H1 (cell line): Measurements from ENCODE around the gene SBNO1. TPM values are rescaled to one million over a fixed set of nuclear protein-coding genes. Genes with fewer than 3 reads are reported as not detected.

ENCODE experiments used
- CTCF ChIA-PET: fragments of 300-600 bp; sonication (Branson Sonifier 250); formaldehyde crosslinking; loops from one replicate; lab custom pipeline; 2021; ENCODE audit not compliant: partially characterized antibody; lab: Charles Lee
- POLR2A ChIA-PET: fragments of 300-600 bp; sonication (Branson Sonifier 250); formaldehyde crosslinking; loops from one replicate; lab custom pipeline; 2021; ENCODE audit warnings: inconsistent platforms; ENCODE audit not compliant: partially characterized antibody; lab: Charles Lee
- DNase-seq, 2 experiments: peaks; one replicate each; pipeline versions ENCODE4 v3.0.0 to v3.0.0-alpha.2; 2010 to 2022; ENCODE audit warnings: low spot score in 2 of 2, low read depth in 1 of 2, mixed read lengths in 1 of 2
- FAIRE-seq: peaks from 2 replicates; lab custom pipeline; 2011; peaks lifted over from hg19 to GRCh38; lab: Jason Lieb, UNC
- H2AFZ ChIP-seq: 2 replicates; pipeline ENCODE4 v1.8.1; 2012; ENCODE audit warnings: low read length, inconsistent platforms
- H2AK5ac ChIP-seq: 2 replicates; pipeline ENCODE4 v1.6.1; 2013; ENCODE audit warnings: low read depth, low read length
- H2BK120ac ChIP-seq: replicated peaks from 2 replicates; pipeline ENCODE3; 2013; ENCODE audit warnings: low read depth, low read length, inconsistent platforms
- H2BK12ac ChIP-seq: 2 replicates; pipeline ENCODE4 v1.6.1; 2013; ENCODE audit warnings: low read depth, low read length
- H2BK15ac ChIP-seq: 2 replicates; pipeline ENCODE4 v1.6.1; 2013; ENCODE audit warnings: low read length
- H2BK20ac ChIP-seq: 2 replicates; pipeline ENCODE4 v1.6.1; 2013; ENCODE audit warnings: low read length
- H2BK5ac ChIP-seq: 2 replicates; pipeline ENCODE4 v1.6.1; 2013; ENCODE audit warnings: low read depth, low read length
- H3K14ac ChIP-seq: 2 replicates; pipeline ENCODE4 v1.6.1; 2013; ENCODE audit warnings: inconsistent platforms; ENCODE audit not compliant: insufficient read length
- H3K18ac ChIP-seq: 2 replicates; pipeline ENCODE4 v1.6.1; 2013; ENCODE audit warnings: low read length; ENCODE audit errors: extremely low read depth
- H3K23ac ChIP-seq: 2 replicates; pipeline ENCODE4 v1.6.1; 2013; ENCODE audit warnings: inconsistent platforms; ENCODE audit not compliant: insufficient read length
- H3K23me2 ChIP-seq: 2 replicates; pipeline ENCODE4 v1.6.1; 2013; ENCODE audit warnings: low read depth, low read length
- H3K27ac ChIP-seq: 2 replicates; pipeline ENCODE4 v1.6.1; 2011; ENCODE audit warnings: low read depth, low read length, inconsistent platforms
- H3K27me3 ChIP-seq, 4 experiments: replicated peaks in 1 of 4; 1 replicate in 1 of 4; 2 replicates in 3 of 4; pipeline versions ENCODE4 v1.6.1 to v1.8.1; 2011 to 2013; ENCODE audit warnings: low read length in 3 of 4, mild to moderate bottlenecking in 3 of 4, inconsistent platforms in 2 of 4, mixed read lengths in 2 of 4, moderate library complexity in 1 of 4; ENCODE audit not compliant: control insufficient read depth in 3 of 4, insufficient read depth in 3 of 4; ENCODE audit errors: extremely low read depth in 1 of 4
- H3K36me3 ChIP-seq, 4 experiments: 2 replicates each; pipeline versions ENCODE4 v1.6.1 to v1.8.1; 2011 to 2013; ENCODE audit warnings: mild to moderate bottlenecking in 4 of 4, low read length in 3 of 4, moderate library complexity in 2 of 4, control low read depth in 1 of 4, inconsistent platforms in 1 of 4; ENCODE audit not compliant: insufficient read depth in 4 of 4, control insufficient read depth in 2 of 4
- H3K4ac ChIP-seq: replicated peaks from 2 replicates; pipeline ENCODE3; 2013; ENCODE audit warnings: low read length, low read depth, mixed read lengths, inconsistent platforms; ENCODE audit not compliant: insufficient read length
- H3K4me1 ChIP-seq, 4 experiments: replicated peaks in 1 of 4; 1 replicate in 1 of 4; 2 replicates in 3 of 4; pipeline versions ENCODE4 v1.6.1 to v1.8.1; 2011 to 2013; ENCODE audit warnings: low read length in 3 of 4, inconsistent platforms in 2 of 4, mixed read lengths in 1 of 4; ENCODE audit not compliant: insufficient read depth in 4 of 4, control insufficient read depth in 3 of 4
- H3K4me2 ChIP-seq, 2 experiments: 2 replicates each; pipeline versions ENCODE4 v1.6.1 to v1.8.1; 2011 to 2013; ENCODE audit warnings: low read depth in 2 of 2, low read length in 2 of 2, control low read depth in 1 of 2, inconsistent platforms in 1 of 2, mild to moderate bottlenecking in 1 of 2; ENCODE audit not compliant: insufficient read depth in 1 of 2
- H3K4me3 ChIP-seq, 4 experiments: fragments of 200-600, 300-600 bp in 1 of 4; sonication (generic), shearing (Covaris generic), sonication (Bioruptor Twin) in 1 of 4; 2 replicates each; pipeline versions ENCODE4 v1.5.1 to v1.8.1; 2011 to 2016; ENCODE audit warnings: low read length in 4 of 4, low read depth in 3 of 4, control low read depth in 2 of 4, inconsistent platforms in 2 of 4, mild to moderate bottlenecking in 2 of 4, mixed read lengths in 1 of 4, moderate library complexity in 1 of 4; ENCODE audit not compliant: insufficient read depth in 2 of 4; ENCODE audit errors: extremely low read depth in 1 of 4
- H3K56ac ChIP-seq: replicated peaks from 2 replicates; pipeline ENCODE3; 2013; ENCODE audit warnings: low read depth, mild to moderate bottlenecking, mixed read lengths, low read length, inconsistent platforms; ENCODE audit not compliant: insufficient read length
- H3K79me1 ChIP-seq: 2 replicates; pipeline ENCODE4 v1.6.1; 2013; ENCODE audit warnings: low read depth, low read length, control low read depth
- H3K79me2 ChIP-seq, 2 experiments: 2 replicates each; pipeline versions ENCODE4 v1.6.1 to v1.8.1; 2012 to 2013; ENCODE audit warnings: low read length in 2 of 2, mild to moderate bottlenecking in 2 of 2, inconsistent platforms in 1 of 2; ENCODE audit not compliant: insufficient read depth in 2 of 2, control insufficient read depth in 1 of 2
- H3K9ac ChIP-seq, 4 experiments: replicated peaks in 1 of 4; 1 replicate in 1 of 4; 2 replicates in 3 of 4; pipeline versions ENCODE4 v1.6.1 to v1.8.1; 2011 to 2013; ENCODE audit warnings: low read depth in 3 of 4, low read length in 3 of 4, control low read depth in 2 of 4, mild to moderate bottlenecking in 2 of 4, moderate library complexity in 2 of 4, inconsistent platforms in 1 of 4; ENCODE audit errors: extremely low read depth in 1 of 4
- H3K9me3 ChIP-seq, 2 experiments: 2 replicates each; pipeline versions ENCODE4 v1.6.1 to v1.8.1; 2012 to 2013; ENCODE audit warnings: mild to moderate bottlenecking in 2 of 2, moderate library complexity in 2 of 2, control low read depth in 1 of 2, inconsistent platforms in 1 of 2, low read depth in 1 of 2, low read length in 1 of 2, mixed read lengths in 1 of 2; ENCODE audit not compliant: insufficient read depth in 2 of 2
- H4K20me1 ChIP-seq, 2 experiments: replicated peaks in 1 of 2; 2 replicates each; pipeline versions ENCODE3 to v1.8.1; 2011 to 2013; ENCODE audit warnings: inconsistent platforms in 2 of 2, low read length in 2 of 2, mild to moderate bottlenecking in 1 of 2; ENCODE audit not compliant: insufficient read depth in 2 of 2, control insufficient read depth in 1 of 2
- H4K5ac ChIP-seq: 2 replicates; pipeline ENCODE4 v1.6.1; 2013; ENCODE audit warnings: low read length, low read depth, mixed read lengths, inconsistent platforms; ENCODE audit not compliant: insufficient read length
- H4K8ac ChIP-seq: 2 replicates; pipeline ENCODE4 v1.8.0; 2013; ENCODE audit warnings: mild to moderate bottlenecking, moderate library complexity, low read length, inconsistent platforms; ENCODE audit not compliant: insufficient read depth; ENCODE audit errors: extremely low read depth
- H4K91ac ChIP-seq: replicated peaks from 2 replicates; pipeline ENCODE3; 2013; ENCODE audit warnings: low read length, mixed read lengths, inconsistent platforms; ENCODE audit not compliant: insufficient read length
- ASH2L ChIP-seq: fragments of 200-600, 300-600 bp; sonication (generic); IDR thresholded peaks from one replicate; pipeline ENCODE4 v1.7.1; 2017; ENCODE audit warnings: low read length
- BCL11A ChIP-seq, 2 experiments: IDR thresholded peaks; one replicate each; pipeline ENCODE4 v1.6.1; 2011; ENCODE audit warnings: low read depth in 2 of 2, low read length in 2 of 2, mild to moderate bottlenecking in 2 of 2
- HDAC6 ChIP-seq: IDR thresholded peaks from one replicate; pipeline ENCODE4 v1.7.1; 2012; ENCODE audit warnings: low read depth, mild to moderate bottlenecking, inconsistent platforms, low read length, moderate library complexity
- JUND ChIP-seq: IDR thresholded peaks from 2 replicates; pipeline ENCODE4 v1.6.1; 2011; ENCODE audit warnings: mild to moderate bottlenecking, improper control_type of control experiment, low read length
- KDM5A ChIP-seq: fragments of 200-600 bp; IDR thresholded peaks from 2 replicates; pipeline ENCODE4 v1.7.1; 2012; ENCODE audit warnings: mild to moderate bottlenecking, low read length, inconsistent platforms, mixed read lengths
- MAFK ChIP-seq: IDR thresholded peaks from 2 replicates; pipeline ENCODE4 v1.6.1; 2012; ENCODE audit warnings: low read depth, mild to moderate bottlenecking, improper control_type of control experiment, low read length
- NANOG ChIP-seq: IDR thresholded peaks from 2 replicates; pipeline ENCODE4 v1.6.1; 2011; ENCODE audit warnings: low read length, low read depth, mild to moderate bottlenecking, inconsistent platforms; ENCODE audit not compliant: insufficient read depth, poor library complexity, severe bottlenecking
- SP1 ChIP-seq: IDR thresholded peaks from 2 replicates; pipeline ENCODE4 v1.6.1; 2011; ENCODE audit warnings: low read depth, low read length
- TAF7 ChIP-seq: optimal IDR thresholded peaks from 2 replicates; pipeline ENCODE3; 2011; ENCODE audit warnings: low read depth, mild to moderate bottlenecking, inconsistent platforms, low read length, moderate library complexity, borderline replicate concordance
- TBP ChIP-seq: IDR thresholded peaks from 2 replicates; pipeline ENCODE4 v1.6.1; 2011; ENCODE audit warnings: low read depth, low read length, improper control_type of control experiment
- TCF12 ChIP-seq: IDR thresholded peaks from 2 replicates; pipeline ENCODE4 v1.6.1; 2011; ENCODE audit warnings: low read depth, mild to moderate bottlenecking, low read length
- ZNF274 ChIP-seq: IDR thresholded peaks from 2 replicates; pipeline ENCODE4 v1.7.0; 2012; ENCODE audit warnings: low read length, borderline replicate concordance; ENCODE audit errors: extremely low read depth
- WGBS, 2 experiments: shearing (Covaris generic) in 1 of 2; methylation state at CpG; one replicate each; pipeline versions ENCODE4 v1.1.6 to v1.1.7; 2013 to 2015; ENCODE audit warnings: low lambda C conversion rate in 2 of 2, mixed read lengths in 2 of 2, inconsistent platforms in 1 of 2, low coverage in 1 of 2, missing lambda C conversion rate in 1 of 2; ENCODE audit not compliant: insufficient replicate concordance in 2 of 2, insufficient coverage in 1 of 2, insufficient read length in 1 of 2; ENCODE audit errors: extremely low coverage in 1 of 2, missing lambda C conversion rate in 1 of 2; 5-methylcytosine and 5-hydroxymethylcytosine counted together
- polyA plus RNA-seq, 7 experiments: library from polyadenylated mRNA; depleted of rRNA in 3 of 7; stranded (reverse) in 5 of 7; unstranded in 2 of 7; fragments of >200 nt in 5 of 7; fragments of 200-250 nt in 2 of 7; gene quantifications; 1 replicate in 5 of 7; 2 replicates in 1 of 7; 4 replicates in 1 of 7; pipeline versions ENCODE4 v1.2.1 to v1.2.3, GENCODE V29; 2011 to 2013; ENCODE audit warnings: missing spikeins in 2 of 7, mixed read lengths in 2 of 7
- total RNA-seq: library from RNA; stranded (reverse); fragmentation: NEBNext Ultra II Directional; extraction: Animal tissue kit (Norgen Biotek cat#: 25700); gene quantifications from 2 replicates; pipeline ENCODE4 v1.2.1, GENCODE V29; 2021
- TF ChIP-seq, protein P1 (sequence below): IDR thresholded peaks from 2 replicates; pipeline ENCODE4 v1.6.1; 2012; ENCODE audit warnings: inconsistent platforms

The SBNO1 gene
- total and polyA plus RNA-seq, 2 of the 8 experiments (the other 6 are each of a cell fraction or from before 2014, with no cell fraction given): 6.7 to 57.7 TPM

DNA sequence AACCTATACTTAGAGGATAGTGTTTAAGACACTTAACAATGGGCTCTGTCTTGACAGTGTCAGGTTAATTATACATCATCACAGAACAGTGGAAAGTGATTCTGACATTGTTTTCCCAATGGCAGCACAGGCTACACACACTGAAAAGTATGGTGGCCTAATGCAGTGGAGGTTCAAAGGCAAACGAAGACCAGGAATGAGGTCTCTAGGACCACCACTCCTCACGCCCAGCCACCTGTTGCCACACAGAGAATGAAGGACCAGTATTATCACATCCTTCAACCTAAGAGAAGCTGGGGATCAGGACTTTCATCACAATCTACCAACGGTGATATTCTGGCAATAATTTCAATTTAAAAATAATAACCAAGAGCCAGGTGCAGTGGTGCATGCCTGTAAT, 58.4 kb downstream of the SBNO1 start:
- peaks cover 0 to 3% of the 10 kb centered on the region in 2 experiments for H4K20me1 ChIP-seq
- ChIA-PET POLR2A (no interaction called here), CTCF (interaction anchor here (0.7 to 1.1 kb wide), 3 partner anchors 236 to 1253 kb away, joined by 3 read pairs; no protein-coding TSS in a partner anchor)
- no peak overlapping the region for H3K18ac ChIP-seq
- no peaks in the 10 kb centered on the region for H3K27me3 ChIP-seq
- no peak overlapping the region for H2BK20ac ChIP-seq
- no peak overlapping the region for H3K4me3 ChIP-seq
- H3K79me1 ChIP-seq: no peaks in the 10 kb centered on the region; the same call in 1 of the 2 replicates
- no peaks in the 10 kb centered on the region for H3K4me1 ChIP-seq
- no peak overlapping the region for H2BK12ac ChIP-seq
- H2AK5ac ChIP-seq: no peak overlapping the region
- no peak overlapping the region for H4K91ac ChIP-seq
- no peak overlapping the region for H2BK120ac ChIP-seq
- no peaks in the 10 kb centered on the region for H3K79me2 ChIP-seq
- no peak overlapping the region for H2BK5ac ChIP-seq
- no peaks in the 10 kb centered on the region for H3K9me3 ChIP-seq
- H3K4ac ChIP-seq: no peak overlapping the region
- 88% methylated on average over 3 of the region's 3 CpGs; no CpG with 5 or more reads in 1 of the 2 experiments for WGBS, 2 experiments
- H2AFZ ChIP-seq: no peak overlapping the region
- no peak overlapping the region for H3K23ac ChIP-seq
- no peak overlapping the region for H4K8ac ChIP-seq
- H4K5ac ChIP-seq: no peak overlapping the region
- no peak overlapping the region for H3K14ac ChIP-seq
- no peak overlapping the region for H3K9ac ChIP-seq
- FAIRE-seq: no peak
- no peak overlapping the region for H2BK15ac ChIP-seq
- H3K23me2 ChIP-seq: no peaks in the 10 kb centered on the region
- H3K27ac ChIP-seq: no peak overlapping the region
- no peak for DNase-seq
- H3K4me2 ChIP-seq: no peak overlapping the region
- H3K36me3 ChIP-seq: peaks cover 19 to 82% (median 64%) of the 10 kb centered on the region in 4 experiments
- no peak overlapping the region for H3K56ac ChIP-seq
- TF ChIP-seq TBP (no peak), ZNF274 (no peak), MAFK (no peak), NANOG (no peak), SP1 (no peak), TAF7 (no peak), JUND (no peak), BCL11A (IDR thresholded peaks at IDR 0.05; ENCODE audit: low read depth in 2 of 2, low read length in 2 of 2) (no peak), HDAC6 (no peak), KDM5A (no peak), ASH2L (no peak), TCF12 (no peak)
- TF ChIP-seq, protein P1, sequence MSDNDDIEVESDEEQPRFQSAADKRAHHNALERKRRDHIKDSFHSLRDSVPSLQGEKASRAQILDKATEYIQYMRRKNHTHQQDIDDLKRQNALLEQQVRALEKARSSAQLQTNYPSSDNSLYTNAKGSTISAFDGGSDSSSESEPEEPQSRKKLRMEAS: no peak
